Measurements from ENCODE around the gene CCL17. TPM values are rescaled to one million over a fixed set of nuclear protein-coding genes. Genes with fewer than 3 reads are reported as not detected.

CCL17 gene
- total RNA-seq, 1 donor from 2014 or later, result not detected

- no peak for DNase-seq (ENCODE audit: low read depth)
Observed at GRCh38 chr16:57377080-57377841, 27.3 kb upstream of the CCL17 start.

- no peak for DNase-seq (ENCODE audit: low read depth)
Observed at GRCh38 chr16:57379579-57379978, 25.0 kb upstream of the CCL17 start.

- DNase-seq (ENCODE audit: low read depth), result no peak
Observed at GRCh38 chr16:57380671-57381462, 23.7 kb upstream of the CCL17 start.

GRCh38 chr16:57381791-57382534, 22.6 kb upstream of the CCL17 start:
- no peak for DNase-seq (ENCODE audit: low read depth)

GRCh38 chr16:57382535-57383275, 21.9 kb upstream of the CCL17 start:
- no peak for DNase-seq (ENCODE audit: low read depth)

- peak; percentile 21 for DNase-seq (ENCODE audit: low read depth)
Observed at GRCh38 chr16:57383276-57384247, 21.0 kb upstream of the CCL17 start.

GRCh38 chr16:57384248-57385070, 20.1 kb upstream of the CCL17 start:
- no peak for DNase-seq (ENCODE audit: low read depth)

GRCh38 chr16:57385083-57385482, 19.5 kb upstream of the CCL17 start:
- DNase-seq (ENCODE audit: low read depth), result no peak

- DNase-seq (ENCODE audit: low read depth), result peak; percentile 50
Observed at GRCh38 chr16:57386381-57386951, 18.1 kb upstream of the CCL17 start.

- DNase-seq (ENCODE audit: low read depth), result no peak
Observed at GRCh38 chr16:57387598-57388354, 16.8 kb upstream of the CCL17 start.

GRCh38 chr16:57388359-57389086, 16.0 kb upstream of the CCL17 start:
- peak; percentile 18 for DNase-seq (ENCODE audit: low read depth)

GRCh38 chr16:57389087-57389468, 15.5 kb upstream of the CCL17 start:
- DNase-seq (ENCODE audit: low read depth), result no peak

- no peak for DNase-seq (ENCODE audit: low read depth)
Observed at GRCh38 chr16:57390636-57391295, 13.8 kb upstream of the CCL17 start.

GRCh38 chr16:57391300-57391699, 13.3 kb upstream of the CCL17 start:
- no peak for DNase-seq (ENCODE audit: low read depth)

- DNase-seq (ENCODE audit: low read depth), result no peak
Observed at GRCh38 chr16:57391708-57392107, 12.9 kb upstream of the CCL17 start.

GRCh38 chr16:57392694-57393093, 11.9 kb upstream of the CCL17 start:
- no peak for DNase-seq (ENCODE audit: low read depth)

GRCh38 chr16:57394444-57394843, 10.1 kb upstream of the CCL17 start:
- DNase-seq (ENCODE audit: low read depth), result no peak

Data from myocyte (in vitro differentiated cells).